CD4-positive, CD25-positive, alpha-beta regulatory T cell (primary cell): ENCODE data around the gene RUSF1. TPM values are rescaled to one million over a fixed set of nuclear protein-coding genes. Genes with fewer than 3 reads are reported as not detected.
"Not testable (repeated sequence)": the region's sequence is repeated elsewhere in the genome, so short reads cannot be mapped to it uniquely, and the experiment has no call there.

Experiments used
- ATAC-seq, 2 donors: fragments of 150-1000 bp; cut with Tn5 transposase; one replicate each; pipeline ENCODE4 v1.10.0; 2021; ENCODE audit warnings: low read depth in 2 of 2, moderate number of reproducible peaks in 2 of 2, moderate library complexity in 1 of 2
- DNase-seq, 3 donors: peaks; one replicate each; pipeline versions ENCODE4 v3.0.0 to v3.0.0-alpha.2; 2012 to 2022; ENCODE audit warnings: mixed read lengths in 1 of 3
- H3K27ac ChIP-seq: one replicate; pipeline ENCODE4 v1.7.0; 2013; ENCODE audit warnings: mild to moderate bottlenecking, low read length; ENCODE audit not compliant: insufficient read depth, poor library complexity, severe bottlenecking
- H3K27me3 ChIP-seq: one replicate; pipeline ENCODE4 v1.7.0; 2013; ENCODE audit warnings: low read length; ENCODE audit not compliant: control insufficient read depth, insufficient read depth
- H3K36me3 ChIP-seq: one replicate; pipeline ENCODE4 v1.7.0; 2013; ENCODE audit warnings: mild to moderate bottlenecking, low read length, moderate library complexity; ENCODE audit not compliant: control insufficient read depth, insufficient read depth
- H3K4me1 ChIP-seq: 2 replicates; pipeline ENCODE4 v1.7.0; 2013; ENCODE audit warnings: mild to moderate bottlenecking, low read length; ENCODE audit not compliant: insufficient read depth, control insufficient read depth, poor library complexity, severe bottlenecking
- H3K4me3 ChIP-seq: one replicate; pipeline ENCODE4 v1.7.0; 2013; ENCODE audit warnings: low read depth, mild to moderate bottlenecking, low read length, moderate library complexity
- H3K9me3 ChIP-seq, 2 experiments: 1 replicate in 1 of 2; 2 replicates in 1 of 2; pipeline ENCODE4 v1.7.0; 2013; ENCODE audit warnings: low read length in 2 of 2, mild to moderate bottlenecking in 1 of 2, moderate library complexity in 1 of 2; ENCODE audit not compliant: control insufficient read depth in 2 of 2
- H3K27ac Mint-ChIP-seq, 3 donors: one replicate each; pipeline ENCODE4 v1.8.0; 2020 to 2022; ENCODE audit warnings: mild to moderate bottlenecking in 3 of 3, mixed read lengths in 3 of 3, moderate library complexity in 2 of 3
- H3K27me3 Mint-ChIP-seq: one replicate; pipeline ENCODE4 v1.8.0; 2022; ENCODE audit warnings: mild to moderate bottlenecking, mixed read lengths
- H3K36me3 Mint-ChIP-seq: one replicate; pipeline ENCODE4 v1.8.0; 2020; ENCODE audit warnings: mixed read lengths
- H3K4me1 Mint-ChIP-seq, 4 donors: one replicate each; pipeline ENCODE4 v1.8.0; 2020 to 2022; ENCODE audit warnings: mixed read lengths in 4 of 4, mild to moderate bottlenecking in 1 of 4
- H3K4me3 Mint-ChIP-seq, 4 donors: one replicate each; pipeline ENCODE4 v1.8.0; 2020 to 2022; ENCODE audit warnings: mild to moderate bottlenecking in 4 of 4, mixed read lengths in 4 of 4, moderate library complexity in 3 of 4
- H3K9me3 Mint-ChIP-seq, 7 donors: one replicate each; pipeline ENCODE4 v1.8.0; 2020 to 2022; ENCODE audit warnings: mixed read lengths in 7 of 7, mild to moderate bottlenecking in 3 of 7, moderate library complexity in 2 of 7
- polyA plus RNA-seq, 4 donors: library from polyadenylated mRNA; unstranded; fragments of 300-500 nt; fragmentation: Illumina TruSeq; gene quantifications; one replicate each; pipeline ENCODE4 v1.2.3, GENCODE V29; 2021
- total RNA-seq: library from RNA; stranded (reverse); gene quantifications from one replicate; pipeline ENCODE4 v1.2.3, GENCODE V29; 2022

Gene RUSF1
- total and polyA plus RNA-seq, 5 donors from 2014 or later: 17.9 to 44.7 (median 21.6) TPM

DNA sequence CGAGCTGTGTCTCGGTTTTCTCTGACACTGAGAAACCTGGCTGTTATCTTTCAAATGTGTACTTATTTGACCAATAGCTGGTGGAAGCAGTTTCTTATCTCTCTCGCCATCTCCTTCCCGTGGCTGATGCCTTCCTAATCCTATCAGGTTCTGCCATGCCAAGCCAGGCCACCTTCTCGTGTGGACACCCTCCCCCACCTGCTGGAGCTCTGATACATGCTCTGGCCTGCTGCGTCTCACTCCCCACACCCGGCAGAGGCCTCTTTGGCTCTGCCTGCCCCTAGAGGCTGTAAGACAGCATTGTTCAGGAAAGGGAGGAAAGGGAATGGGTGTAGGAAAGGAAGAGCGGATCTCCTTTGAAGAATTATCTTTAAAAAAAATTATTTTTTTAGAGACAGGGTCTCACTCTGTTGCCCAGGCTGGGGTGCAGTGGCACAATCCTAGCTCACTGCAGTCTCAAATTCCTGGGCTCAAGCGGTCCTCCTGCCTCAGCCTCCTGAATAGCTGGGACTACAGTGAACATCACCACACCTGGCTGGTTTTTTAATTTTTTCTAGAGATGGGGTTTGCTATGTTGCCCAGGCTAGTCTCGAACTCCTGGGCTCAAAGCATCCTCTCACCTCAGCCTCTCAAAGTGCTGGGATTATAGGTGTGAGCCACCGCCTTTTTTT is 56.4 kb downstream of the RUSF1 start:
- ATAC-seq: no peak

DNA sequence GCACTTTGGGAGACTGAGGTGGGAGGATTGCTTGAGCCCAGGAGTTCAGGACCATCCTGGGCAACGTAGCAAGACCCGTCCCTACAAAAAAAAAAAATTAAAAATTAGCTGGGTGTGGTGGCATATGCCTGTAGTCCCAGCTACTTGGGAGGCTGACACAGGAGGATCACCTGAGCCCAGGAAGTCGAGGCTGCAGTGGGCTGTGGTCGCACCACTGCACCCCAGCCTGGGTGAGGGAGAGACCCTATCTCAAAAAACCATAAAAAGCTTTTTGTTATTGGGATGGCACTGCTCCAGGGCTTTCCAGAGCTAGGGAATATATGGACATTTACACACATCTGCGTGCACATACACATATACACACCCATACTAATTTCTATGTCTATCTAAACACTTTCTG is 57.0 kb downstream of the RUSF1 start:
- Mint-ChIP-seq H3K36me3 (peaks cover 5% of the 10 kb centered on the region), H3K9me3 (no peaks in the 10 kb centered on the region), H3K4me3 (peak overlapping the region in 1 of 4 donors; percentile 66), H3K27me3 (no peaks in the 10 kb centered on the region), H3K4me1 (peaks cover 5 to 32% (median 21%) of the 10 kb centered on the region in 4 donors), H3K27ac (peak overlapping the region in 2 of 3 donors; percentile 27 to 60)
- Histone ChIP-seq H3K9me3 (no peaks in the 10 kb centered on the region), H3K27me3 (no peaks in the 10 kb centered on the region), H3K4me3 (no peak overlapping the region), H3K36me3 (no peaks in the 10 kb centered on the region), H3K4me1 (peaks cover 13% of the 10 kb centered on the region), H3K27ac (no peak overlapping the region)
- no peak for DNase-seq
- ATAC-seq: no peak

More for the DNA sequence above, 56.4 kb downstream of the RUSF1 start:
- Histone ChIP-seq H3K4me3 (no peak overlapping the region), H3K36me3 (no peaks in the 10 kb centered on the region), H3K27me3 (no peaks in the 10 kb centered on the region), H3K9me3 (no peaks in the 10 kb centered on the region), H3K27ac (no peak overlapping the region), H3K4me1 (peaks cover 19% of the 10 kb centered on the region)
- Mint-ChIP-seq H3K4me3 (peak overlapping the region in 1 of 4 donors; percentile 66), H3K4me1 (peaks cover 5 to 37% (median 24%) of the 10 kb centered on the region in 4 donors), H3K27ac (peak overlapping the region; percentile 27 to 56 (median 32)), H3K36me3 (peaks cover 5% of the 10 kb centered on the region), H3K27me3 (no peaks in the 10 kb centered on the region), H3K9me3 (no peaks in the 10 kb centered on the region)
- DNase-seq: no peak

DNA sequence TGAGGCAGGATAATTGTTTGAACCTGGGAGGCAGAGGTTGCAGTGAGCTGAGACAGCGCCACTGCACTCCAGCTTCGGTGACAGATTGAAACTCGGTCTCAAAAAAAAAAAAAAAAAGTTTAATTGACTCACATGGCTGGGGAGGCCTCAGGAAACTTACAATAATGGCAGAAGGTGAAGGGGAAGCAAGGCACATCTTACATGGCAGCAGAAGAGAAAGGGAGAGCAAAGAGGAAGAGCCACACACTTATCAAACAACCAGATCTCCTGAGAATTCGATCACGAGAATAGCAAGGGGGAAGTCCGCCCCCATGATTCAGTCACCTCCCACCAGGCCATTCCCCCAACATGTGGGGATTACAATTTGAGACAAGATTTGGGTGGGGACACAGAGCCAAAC is 62.3 kb downstream of the RUSF1 start:
- not testable (repeated sequence) for H3K36me3 ChIP-seq, H3K27me3 ChIP-seq, H3K4me3 ChIP-seq, DNase-seq, H3K36me3 Mint-ChIP-seq, H3K27me3 Mint-ChIP-seq, ATAC-seq, H3K4me1 ChIP-seq, H3K27ac ChIP-seq, H3K9me3 Mint-ChIP-seq, H3K9me3 ChIP-seq
- Mint-ChIP-seq H3K4me3 (peak overlapping the region in 1 of 4 donors; percentile 21), H3K27ac (peak overlapping the region in 1 of 3 donors; percentile 18), H3K4me1 (peaks cover 0 to 11% (median under 1%) of the 10 kb centered on the region in 4 donors)

DNA sequence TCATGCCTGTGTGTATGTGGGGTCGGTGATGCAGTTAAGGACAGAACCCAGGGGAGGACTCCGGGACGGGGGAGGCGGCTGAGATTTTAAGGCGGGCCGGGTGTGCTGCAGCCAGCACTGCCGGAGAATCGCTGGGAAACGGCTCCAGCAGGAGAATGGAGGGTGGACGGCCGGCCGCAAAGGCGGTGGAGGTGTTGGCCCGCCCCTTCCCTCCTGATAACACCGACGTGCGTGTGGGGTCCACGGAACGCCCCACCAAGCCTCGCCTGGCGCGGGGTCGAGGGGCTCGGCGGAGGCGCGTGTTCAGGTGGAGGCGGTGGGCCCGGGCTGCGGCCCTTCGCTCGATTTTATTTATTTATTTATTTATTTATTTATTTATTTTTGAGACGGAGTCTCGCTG is 66.2 kb downstream of the RUSF1 start:
- Mint-ChIP-seq H3K27ac (peak overlapping the region in 1 of 3 donors; percentile 83), H3K27me3 (peaks cover 6% of the 10 kb centered on the region), H3K36me3 (no peaks in the 10 kb centered on the region), H3K4me3 (peak overlapping the region; percentile 3 to 94 (median 81)), H3K4me1 (peaks cover 0 to 10% (median 2%) of the 10 kb centered on the region in 4 donors), H3K9me3 (peaks cover 0 to 2% (median 0%) of the 10 kb centered on the region in 7 donors)
- Histone ChIP-seq H3K27ac (no peak overlapping the region), H3K4me1 (no peaks in the 10 kb centered on the region), H3K4me3 (no peak overlapping the region), H3K27me3 (no peaks in the 10 kb centered on the region), H3K9me3 (no peaks in the 10 kb centered on the region), H3K36me3 (no peaks in the 10 kb centered on the region)
- DNase-seq (no peak), ATAC-seq (no peak)

DNA sequence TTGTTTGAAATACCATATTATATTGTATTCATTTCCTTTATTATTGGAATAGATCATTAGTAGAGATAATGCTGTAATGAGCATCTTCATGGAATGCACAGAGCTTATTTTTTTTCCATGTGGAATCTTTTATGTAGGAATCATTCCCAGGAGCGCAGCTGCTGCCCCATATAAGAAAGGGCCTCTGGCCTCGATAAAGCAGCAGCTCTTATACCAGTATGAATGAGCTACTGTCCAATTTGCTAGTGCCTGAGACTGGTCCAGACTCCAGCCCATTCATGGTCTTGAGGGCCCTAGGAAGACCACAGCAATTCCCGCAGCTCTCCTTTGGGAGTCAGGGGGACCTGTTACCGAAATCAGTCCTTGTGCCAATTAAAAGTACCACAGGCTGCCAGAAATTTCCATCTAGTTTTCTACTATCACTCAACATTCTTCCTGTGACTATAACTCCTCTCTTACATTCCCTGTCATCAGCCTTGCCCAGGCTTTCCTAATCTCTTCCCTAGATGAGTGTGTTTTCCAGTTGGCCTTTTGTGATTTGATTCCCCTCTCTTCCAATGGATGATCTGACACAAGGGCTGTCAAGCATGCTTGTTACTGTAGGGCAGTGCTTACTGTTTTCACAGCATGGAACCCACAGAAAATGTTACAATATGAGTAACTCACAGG is 67.5 kb downstream of the RUSF1 start:
- Mint-ChIP-seq H3K4me1 (peaks cover 0 to 10% (median 2%) of the 10 kb centered on the region in 4 donors), H3K27me3 (peaks cover 6% of the 10 kb centered on the region), H3K27ac (no peak overlapping the region), H3K36me3 (no peaks in the 10 kb centered on the region), H3K4me3 (peak overlapping the region in 2 of 4 donors; percentile 8 to 75), H3K9me3 (no peaks in the 10 kb centered on the region)
- H3K4me1 ChIP-seq: no peaks in the 10 kb centered on the region
- ATAC-seq (no peak), DNase-seq (no peak)
- no peaks in the 10 kb centered on the region for H3K27me3 ChIP-seq
- H3K9me3 ChIP-seq: no peaks in the 10 kb centered on the region
- no peaks in the 10 kb centered on the region for H3K36me3 ChIP-seq
- H3K27ac ChIP-seq: no peak overlapping the region
- H3K4me3 ChIP-seq: no peak overlapping the region

DNA sequence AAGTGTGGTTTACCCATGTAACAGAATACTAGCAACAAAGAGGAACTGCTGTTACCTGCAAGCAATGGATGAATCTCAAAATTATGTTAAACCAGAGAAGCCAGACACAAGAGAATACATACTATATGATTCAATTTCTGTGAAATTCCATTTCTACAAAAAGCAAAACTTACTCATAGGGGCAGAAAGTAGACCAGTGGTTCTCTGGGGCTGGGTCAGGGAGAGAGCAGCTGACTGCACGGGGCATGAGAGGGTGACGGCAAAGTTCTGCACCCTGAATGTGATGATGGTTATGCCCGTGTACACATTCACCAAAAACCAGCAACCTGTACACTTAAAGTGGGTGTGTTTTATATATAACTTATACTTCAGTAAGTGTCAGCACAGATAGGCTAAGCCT is 68.7 kb downstream of the RUSF1 start:
- H3K36me3 ChIP-seq: no peaks in the 10 kb centered on the region
- no peak for ATAC-seq
- peaks cover 6% of the 10 kb centered on the region for H3K27me3 Mint-ChIP-seq
- no peak overlapping the region for H3K4me3 ChIP-seq
- no peaks in the 10 kb centered on the region for H3K4me1 ChIP-seq
- no peaks in the 10 kb centered on the region for H3K9me3 Mint-ChIP-seq
- H3K4me1 Mint-ChIP-seq: peaks cover 0 to 10% (median 2%) of the 10 kb centered on the region in 4 donors
- no peak overlapping the region for H3K4me3 Mint-ChIP-seq
- no peaks in the 10 kb centered on the region for H3K9me3 ChIP-seq
- H3K36me3 Mint-ChIP-seq: no peaks in the 10 kb centered on the region
- H3K27me3 ChIP-seq: no peaks in the 10 kb centered on the region
- no peak overlapping the region for H3K27ac Mint-ChIP-seq
- H3K27ac ChIP-seq: no peak overlapping the region
- no peak for DNase-seq
